H1 (cell line): ENCODE measurements around the gene FMC1. TPM values are rescaled to one million over a fixed set of nuclear protein-coding genes. Genes with fewer than 3 reads are reported as not detected.

ENCODE experiments used
- BCL11A ChIP-seq, 2 experiments: IDR thresholded peaks; one replicate each; pipeline ENCODE4 v1.6.1; 2011; ENCODE audit warnings: low read depth in 2 of 2, low read length in 2 of 2, mild to moderate bottlenecking in 2 of 2
- CHD7 ChIP-seq: fragments of 300-600 bp; sonication (generic); IDR thresholded peaks from 2 replicates; pipeline ENCODE4 v1.7.1; 2012; ENCODE audit warnings: low read length, moderate library complexity, mild to moderate bottlenecking, inconsistent platforms; ENCODE audit not compliant: insufficient replicate concordance
- CTCF ChIP-seq, 3 experiments: IDR thresholded peaks; 1 replicate in 2 of 3; 2 replicates in 1 of 3; pipeline versions ENCODE4 v1.5.1 to v1.6.1; 2011; ENCODE audit warnings: low read length in 3 of 3, mild to moderate bottlenecking in 3 of 3, inconsistent platforms in 2 of 3, low read depth in 1 of 3, moderate library complexity in 1 of 3; ENCODE audit not compliant: insufficient read depth in 1 of 3; ENCODE audit errors: control extremely low read depth in 1 of 3
- KDM4A ChIP-seq: IDR thresholded peaks from one replicate; pipeline ENCODE4 v1.7.1; 2012; ENCODE audit warnings: low read depth, mild to moderate bottlenecking, moderate library complexity, low read length, inconsistent platforms; ENCODE audit not compliant: severe bottlenecking
- RNF2 ChIP-seq: fragments of 200-900, 300-1000 bp; sonication (generic); IDR thresholded peaks from 2 replicates; pipeline ENCODE4 v1.7.1; 2016; ENCODE audit warnings: borderline replicate concordance, low read depth, mild to moderate bottlenecking, antibody characterized with exemption, low read length; ENCODE audit not compliant: poor library complexity, severe bottlenecking; ENCODE audit errors: missing control alignments
- SP2 ChIP-seq: IDR thresholded peaks from 2 replicates; pipeline ENCODE4 v1.6.1; 2012; ENCODE audit warnings: mild to moderate bottlenecking, low read length, inconsistent platforms
- SP4 ChIP-seq: IDR thresholded peaks from 2 replicates; pipeline ENCODE4 v1.6.1; 2012; ENCODE audit warnings: low read length, inconsistent platforms
- polyA plus RNA-seq, 7 experiments: library from polyadenylated mRNA; depleted of rRNA in 3 of 7; stranded (reverse) in 5 of 7; unstranded in 2 of 7; fragments of >200 nt in 5 of 7; fragments of 200-250 nt in 2 of 7; gene quantifications; 1 replicate in 5 of 7; 2 replicates in 1 of 7; 4 replicates in 1 of 7; pipeline versions ENCODE4 v1.2.1 to v1.2.3, GENCODE V29; 2011 to 2013; ENCODE audit warnings: missing spikeins in 2 of 7, mixed read lengths in 2 of 7
- total RNA-seq: library from RNA; stranded (reverse); fragmentation: NEBNext Ultra II Directional; extraction: Animal tissue kit (Norgen Biotek cat#: 25700); gene quantifications from 2 replicates; pipeline ENCODE4 v1.2.1, GENCODE V29; 2021

The FMC1 gene
- total and polyA plus RNA-seq, 2 of the 8 experiments (the other 6 are each of a cell fraction or from before 2014, with no cell fraction given) = 15.8 to 28.4 TPM

GRCh38 chr7:139340037-139340807 lies 915 bp upstream of the FMC1 start (continued):
- TF ChIP-seq CHD7 (no peak), RNF2 (no peak), KDM4A (peak; percentile 52), CTCF (IDR thresholded peaks at IDR 0.05; ENCODE audit: control extremely low read depth in 1 of 3, insufficient read depth in 1 of 3, low read depth in 1 of 3, low read length in 3 of 3) (peak; percentile 76 to 87 (median 79)), SP4 (0 out of 2 replicates have a peak, but pooled peaks have one; percentile 37), BCL11A (IDR thresholded peaks at IDR 0.05; ENCODE audit: low read depth in 2 of 2, low read length in 2 of 2) (no peak), SP2 (no peak)
